Activated gamma-delta T cell treated with Interleukin-2 at 50 U/mL for 16 hours (primary cell): Measurements from ENCODE around the gene SERPINA9.

Experiments used
- DNase-seq: peaks from one replicate; pipeline ENCODE4 v3.0.0-alpha.2; 2020

Gene SERPINA9

DNA sequence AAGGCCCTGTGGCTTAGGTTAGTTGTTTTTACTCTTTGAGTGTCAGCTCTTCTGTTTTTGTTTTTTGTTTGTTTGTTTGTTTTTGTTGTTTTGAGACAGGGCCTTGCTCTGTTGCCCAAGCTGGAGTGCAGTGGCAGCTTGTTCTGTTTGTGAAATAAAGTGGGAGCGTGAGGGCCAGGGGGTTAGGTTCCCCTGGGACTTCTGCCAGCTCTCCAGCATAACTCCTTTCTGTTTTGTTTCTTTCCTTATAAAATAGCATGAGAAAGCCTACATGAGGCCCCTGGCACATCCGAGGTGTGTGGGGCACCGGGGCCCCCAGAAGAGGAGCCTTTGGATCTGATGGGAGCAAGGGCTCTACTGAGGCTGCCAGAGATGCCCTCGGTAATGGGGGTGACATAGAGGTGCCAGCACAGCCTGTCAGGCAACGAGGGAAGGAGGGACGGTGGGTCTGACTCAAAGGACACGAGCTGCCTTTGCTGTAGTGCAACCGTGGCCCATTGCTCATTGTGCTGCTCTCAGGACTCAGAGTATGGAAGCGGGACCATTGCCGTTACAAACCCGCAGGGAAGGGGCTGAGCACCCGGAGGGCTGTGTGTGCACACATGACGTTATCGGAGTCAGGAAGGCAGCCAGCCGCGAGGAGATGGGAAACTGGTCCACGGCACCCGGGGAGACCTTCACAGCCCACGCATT is 14.3 kb downstream of the SERPINA9 start:
- no peak for DNase-seq

GRCh38 chr14:94460631-94461416 is 15.2 kb downstream of the SERPINA9 start:
- DNase-seq, result no peak

DNA sequence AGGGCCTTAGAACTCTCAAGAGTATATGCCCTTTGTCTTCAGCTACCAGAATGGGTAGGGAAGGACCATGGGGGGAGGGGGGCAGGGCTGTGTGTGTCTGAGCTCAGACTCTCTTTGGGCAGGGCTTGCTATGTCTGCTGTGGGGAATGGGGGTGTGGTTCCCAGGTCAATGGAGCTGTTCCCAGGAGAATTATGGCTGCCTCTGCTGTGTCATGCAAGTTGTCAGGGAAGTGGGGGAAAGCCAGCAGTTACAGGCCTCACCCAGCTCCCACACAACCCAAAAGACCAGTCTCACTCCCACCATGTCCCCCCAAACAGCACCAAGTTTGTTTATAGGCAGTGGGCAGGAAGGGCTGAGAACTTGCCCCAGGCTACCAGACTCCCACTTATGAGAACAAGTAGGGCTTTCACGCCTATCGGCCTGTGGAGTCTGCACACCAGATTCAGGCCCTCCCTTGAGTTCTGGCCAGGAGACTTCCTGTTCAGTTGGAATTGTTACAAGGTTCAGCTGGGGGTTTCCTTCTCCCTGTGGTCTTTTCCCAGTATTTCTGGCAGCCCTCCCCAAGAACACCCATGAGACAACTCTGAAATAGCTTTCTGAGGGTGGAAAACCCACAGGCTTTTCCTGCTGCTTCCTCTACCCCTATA is 17.3 kb downstream of the SERPINA9 start:
- no peak for DNase-seq

DNA sequence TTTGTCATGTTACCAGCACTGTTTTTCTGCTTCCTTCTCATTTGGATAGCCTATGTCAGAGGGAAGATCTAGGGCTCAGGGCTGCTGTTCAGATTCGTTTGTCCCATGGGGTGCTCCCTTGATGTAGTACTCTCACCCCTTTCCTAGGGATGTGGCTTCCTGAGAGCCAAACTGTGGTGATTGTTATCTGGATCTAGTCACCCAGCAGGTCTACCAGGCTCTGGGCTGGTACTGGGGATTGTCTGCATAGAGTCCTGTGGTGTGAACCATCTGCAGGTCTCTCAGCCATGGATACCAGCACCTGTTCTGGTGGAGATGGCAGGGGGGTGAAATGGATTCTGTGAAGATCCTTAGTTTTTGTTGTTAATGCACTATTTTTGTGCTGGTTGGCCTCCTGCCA is 17.9 kb downstream of the SERPINA9 start:
- DNase-seq, result no peak

DNA sequence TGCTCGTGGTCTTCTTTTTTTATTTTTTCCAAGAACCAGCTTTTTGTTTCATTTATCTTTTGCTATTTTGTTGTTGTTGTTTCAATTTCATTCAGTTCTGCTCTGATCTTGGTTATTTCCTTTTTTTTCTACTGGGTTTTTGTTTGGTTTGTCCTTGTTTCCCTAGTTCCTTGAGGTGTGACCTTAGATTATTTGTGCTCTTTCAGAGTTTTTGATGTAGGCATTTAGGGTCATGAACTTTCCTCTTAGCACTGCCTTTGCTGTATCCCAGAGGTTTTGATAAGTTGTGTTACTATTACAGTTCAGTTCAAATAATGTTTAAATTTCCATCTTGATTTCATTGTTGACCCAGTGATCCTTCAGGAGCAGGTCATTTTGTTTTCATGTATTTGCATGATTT is 20.1 kb downstream of the SERPINA9 start:
- DNase-seq, result no peak

- DNase-seq, result no peak
These were observed 24.2 kb downstream of the SERPINA9 start for GRCh38 chr14:94451826-94452225.

DNA sequence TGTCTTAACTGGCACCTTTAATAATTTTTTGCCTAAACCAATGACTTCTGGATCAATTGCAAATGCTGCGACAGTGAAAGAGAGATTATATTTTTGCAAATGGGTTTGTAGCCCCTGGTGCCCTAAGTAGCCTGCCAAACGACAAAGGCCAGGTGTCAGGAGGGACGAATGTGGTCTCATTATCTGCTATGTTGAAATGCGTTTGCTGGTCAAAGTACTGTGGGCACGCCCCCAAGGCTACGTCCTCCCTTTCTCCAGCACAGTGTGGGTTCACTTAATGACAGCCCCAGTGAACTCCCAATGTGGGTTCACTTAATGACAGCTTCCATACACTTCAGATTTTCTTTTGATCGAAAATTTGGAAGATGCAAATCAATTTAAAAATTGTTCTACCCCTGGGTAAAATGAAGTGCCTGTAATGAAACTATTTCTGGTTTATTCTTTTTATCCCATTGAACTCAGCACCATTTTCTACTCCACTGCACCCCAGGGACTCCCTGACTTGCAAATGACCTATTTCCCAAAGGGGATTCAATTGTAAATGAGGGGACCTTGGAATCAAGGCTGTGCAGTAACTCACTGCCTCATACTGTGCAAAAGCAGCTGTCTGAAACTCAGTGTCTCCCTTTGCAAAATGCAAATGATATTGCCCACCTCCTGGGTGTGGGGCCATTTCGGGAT is 24.8 kb downstream of the SERPINA9 start:
- DNase-seq, result no peak

GRCh38 chr14:94450722-94451090 is 25.3 kb downstream of the SERPINA9 start:
- DNase-seq, result no peak

GRCh38 chr14:94449930-94450329 is 26.1 kb downstream of the SERPINA9 start:
- no peak for DNase-seq

- no peak for DNase-seq
These were observed 27.8 kb downstream of the SERPINA9 start for GRCh38 chr14:94448071-94448808.

- DNase-seq, result no peak
These were observed 28.8 kb downstream of the SERPINA9 start for GRCh38 chr14:94447206-94447605.

DNA sequence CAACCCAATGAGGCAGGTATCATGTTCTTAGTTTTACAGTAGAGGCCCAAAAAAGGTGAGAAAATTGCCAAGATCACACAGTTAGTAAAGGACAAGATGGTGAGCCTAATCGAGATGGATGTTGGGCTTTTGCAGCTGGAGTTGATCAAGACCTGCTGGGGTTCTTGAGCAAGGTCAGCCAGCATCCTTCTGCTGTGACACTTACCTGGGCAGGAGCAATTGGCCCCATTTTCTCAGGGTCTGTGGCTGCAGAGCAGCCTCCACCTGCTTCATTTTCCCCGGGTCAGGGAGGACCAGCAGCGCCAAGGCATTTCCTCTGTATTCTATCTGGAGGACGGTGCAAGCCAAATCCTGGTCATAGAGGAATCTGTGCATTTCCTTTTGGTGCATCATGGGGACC is 29.9 kb downstream of the SERPINA9 start:
- DNase-seq, result no peak

DNA sequence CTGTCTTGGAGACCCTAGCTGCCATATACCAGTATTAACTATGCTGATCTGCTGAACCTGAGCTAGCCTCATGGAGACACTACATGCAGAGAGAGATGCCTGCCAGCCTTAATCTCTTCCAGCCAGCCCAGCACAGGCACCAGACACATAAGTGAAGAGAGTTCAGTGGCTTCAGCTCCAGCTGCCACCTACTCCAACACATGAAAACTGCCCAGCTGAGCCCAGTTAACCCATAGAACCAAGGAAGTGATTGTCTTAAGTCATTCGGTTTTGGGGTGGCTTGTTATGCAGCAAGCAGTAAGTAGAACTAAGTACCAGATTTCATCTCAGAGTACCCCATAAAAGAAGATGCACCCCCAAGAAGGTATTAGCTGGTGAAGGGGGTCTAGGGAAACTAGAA is 31.0 kb downstream of the SERPINA9 start:
- DNase-seq, result no peak

DNA sequence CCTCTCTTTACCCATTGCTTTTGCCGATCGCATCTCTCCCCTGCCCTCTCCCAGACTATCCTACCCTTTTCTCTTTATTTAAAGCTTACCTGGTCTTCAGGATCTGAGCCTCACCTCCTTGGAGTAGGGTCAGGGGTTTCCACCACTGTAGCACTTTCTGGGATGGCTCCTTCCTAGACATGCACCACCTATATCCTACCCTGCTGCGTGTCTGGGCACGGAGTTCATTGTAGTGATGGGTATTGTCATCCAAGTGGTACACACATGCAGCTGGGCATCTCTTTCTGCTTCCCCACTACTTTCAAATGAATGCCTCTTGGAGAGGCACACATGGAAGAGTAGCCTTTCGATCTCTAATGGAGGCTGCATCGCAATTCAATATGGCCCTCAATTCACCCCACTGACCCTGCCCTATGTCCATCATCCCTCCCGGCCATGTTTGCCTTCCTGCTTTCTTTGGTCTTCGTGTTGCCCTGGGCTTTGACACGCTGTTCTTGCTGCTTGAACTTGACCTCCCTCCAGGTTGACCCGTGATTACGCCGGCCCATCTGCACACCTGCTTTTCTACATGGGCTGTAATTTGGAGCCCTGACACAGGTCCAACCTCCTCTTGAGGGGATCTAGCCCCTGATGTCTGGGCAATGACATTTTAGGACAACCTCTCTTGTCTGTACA is 34.3 kb downstream of the SERPINA9 start:
- no peak for DNase-seq

DNA sequence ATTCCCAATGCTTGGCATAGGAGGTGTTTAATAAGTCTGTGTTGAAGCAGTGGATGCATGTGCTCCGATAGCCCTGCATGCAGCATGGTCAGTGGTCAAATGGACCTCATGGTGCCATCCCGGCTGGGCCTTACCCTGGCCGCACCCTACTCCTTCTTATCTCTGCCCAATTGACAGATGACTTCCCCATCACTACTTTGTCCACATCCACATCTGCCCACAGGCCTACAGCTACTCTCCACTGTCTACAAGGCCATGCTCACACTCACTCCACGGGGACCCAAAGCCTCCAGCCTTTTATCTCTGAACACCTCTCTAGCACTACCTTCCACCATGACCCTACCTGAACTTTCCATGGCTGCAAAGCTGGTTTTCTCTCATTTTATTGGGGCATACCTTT is 34.9 kb downstream of the SERPINA9 start:
- no peak for DNase-seq

DNA sequence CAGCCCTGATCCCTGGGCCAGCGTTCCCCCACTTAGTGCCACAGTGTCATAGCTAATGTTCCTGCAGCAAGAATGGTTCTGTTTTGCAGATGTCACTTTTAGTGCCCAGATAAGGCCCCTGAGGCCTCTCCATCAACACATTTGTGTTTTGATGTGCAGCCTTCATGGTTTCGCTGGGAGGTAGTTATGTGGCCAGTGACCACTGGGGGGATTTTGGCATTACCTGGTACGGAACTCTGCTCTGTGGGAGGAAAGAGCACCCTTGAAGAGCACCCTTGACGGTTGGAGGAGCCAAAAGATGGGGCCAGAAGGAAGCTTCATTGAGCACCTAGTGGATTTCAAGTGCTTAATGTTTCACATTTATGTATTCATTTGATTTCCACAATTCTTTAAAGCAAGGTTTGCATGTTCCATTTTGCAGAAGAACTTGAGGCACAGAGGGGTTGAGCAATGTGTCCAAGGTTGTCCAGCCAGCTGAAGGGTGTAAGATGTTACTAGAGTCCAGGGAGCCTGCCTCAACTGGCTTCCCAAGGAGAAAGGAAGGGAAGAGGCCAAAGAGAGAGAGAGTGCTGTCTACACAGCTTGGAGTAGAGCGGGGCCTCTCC is 36.4 kb downstream of the SERPINA9 start:
- DNase-seq, result no peak

- no peak for DNase-seq
These were observed 47.4 kb downstream of the SERPINA9 start for GRCh38 chr14:94428610-94429009.

GRCh38 chr14:94427016-94427613 is 48.9 kb downstream of the SERPINA9 start:
- DNase-seq, result no peak

DNA sequence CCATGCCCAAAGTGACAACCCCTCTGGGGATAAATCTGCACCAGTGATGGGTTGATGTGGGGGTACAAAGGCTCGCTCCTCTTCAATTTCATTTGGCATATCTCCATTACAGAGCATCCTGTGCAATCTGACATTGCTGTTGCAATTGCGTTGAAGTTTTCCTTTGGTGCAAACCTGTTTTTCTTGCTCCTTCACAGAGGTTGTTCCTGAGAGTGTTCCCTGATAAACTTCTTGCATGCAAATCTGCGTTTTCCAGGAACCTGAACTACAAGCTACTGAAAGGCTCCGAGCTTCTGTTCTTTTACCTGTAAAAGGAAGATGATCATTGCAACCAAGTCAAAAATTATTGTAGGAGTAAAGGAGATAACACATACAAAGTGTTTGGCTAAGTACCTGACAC is 49.5 kb downstream of the SERPINA9 start:
- no peak for DNase-seq

DNA sequence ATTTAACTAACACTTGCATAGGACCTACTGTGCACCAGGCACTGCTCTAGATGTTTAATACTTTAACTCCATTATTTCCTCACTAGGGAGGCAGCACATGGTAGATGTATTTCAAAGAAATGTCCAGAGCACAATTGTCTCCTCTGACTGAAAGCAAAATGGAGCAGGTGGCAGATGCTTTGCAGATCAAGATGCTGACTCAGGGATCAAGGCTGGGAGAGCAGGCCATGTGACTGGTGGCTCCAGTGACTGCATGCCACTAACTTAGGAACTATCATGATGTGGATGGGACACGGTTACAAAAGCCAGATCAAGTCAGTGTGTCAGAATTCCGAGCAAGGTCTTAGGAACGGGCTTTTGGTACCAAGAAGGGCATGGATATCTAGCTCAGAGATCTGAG is 51.6 kb downstream of the SERPINA9 start:
- DNase-seq, result no peak

- no peak for DNase-seq
These were observed 52.4 kb downstream of the SERPINA9 start for GRCh38 chr14:94423453-94424056.
